Osteoblast (primary cell): ENCODE measurements around the gene PAX2. TPM values are rescaled to one million over a fixed set of nuclear protein-coding genes. Genes with fewer than 3 reads are reported as not detected.
A peak's percentile ranks its signal among the peaks of the same experiment; 100 is the strongest.

Experiments used
- DNase-seq: peaks from one replicate; pipeline ENCODE4 v3.0.0; 2011; ENCODE audit warnings: low spot score, mixed read lengths; ENCODE audit not compliant: insufficient read length; ENCODE audit errors: missing footprints
- H2AFZ ChIP-seq: 2 replicates; pipeline ENCODE4 v1.6.0; 2011; ENCODE audit warnings: mild to moderate bottlenecking, low read length
- H3K27ac ChIP-seq: 2 replicates; pipeline ENCODE4 v1.5.1; 2011; ENCODE audit warnings: mild to moderate bottlenecking, low read depth, low read length, moderate library complexity
- H3K27me3 ChIP-seq: 2 replicates; pipeline ENCODE4 v1.6.0; 2012; ENCODE audit warnings: mild to moderate bottlenecking, control low read depth, inconsistent platforms, low read length, moderate library complexity; ENCODE audit not compliant: insufficient read depth
- H3K36me3 ChIP-seq: 2 replicates; pipeline ENCODE4 v1.5.1; 2011; ENCODE audit warnings: mild to moderate bottlenecking, low read length, control low read depth, moderate library complexity; ENCODE audit not compliant: insufficient read depth
- H3K4me1 ChIP-seq: 2 replicates; pipeline ENCODE4 v1.5.1; 2011; ENCODE audit warnings: mild to moderate bottlenecking, low read length, control low read depth, moderate library complexity; ENCODE audit not compliant: insufficient read depth
- H3K4me2 ChIP-seq: 2 replicates; pipeline ENCODE4 v1.6.0; 2011; ENCODE audit warnings: mild to moderate bottlenecking, low read length; ENCODE audit not compliant: insufficient read depth
- H3K4me3 ChIP-seq: fragments of 200-600 bp; sonication (generic); 3 replicates; pipeline ENCODE4 v1.5.1; 2012; ENCODE audit warnings: mild to moderate bottlenecking, low read length, inconsistent platforms; ENCODE audit not compliant: insufficient read depth
- H3K79me2 ChIP-seq: 2 replicates; pipeline ENCODE4 v1.6.0; 2012; ENCODE audit warnings: mild to moderate bottlenecking, low read length, control low read depth, inconsistent platforms; ENCODE audit not compliant: insufficient read depth
- H3K9me3 ChIP-seq: 2 replicates; pipeline ENCODE4 v1.5.1; 2011; ENCODE audit warnings: low read depth, low read length, control low read depth
- H4K20me1 ChIP-seq: 2 replicates; pipeline ENCODE4 v1.6.0; 2012; ENCODE audit warnings: mild to moderate bottlenecking, low read length, control low read depth; ENCODE audit not compliant: insufficient read depth
- CTCF ChIP-seq: IDR thresholded peaks from 2 replicates; pipeline ENCODE4 v1.5.1; 2011; ENCODE audit warnings: mild to moderate bottlenecking, low read depth, low read length, moderate library complexity; ENCODE audit errors: extremely low read depth
- total RNA-seq: library from RNA; depleted of rRNA; stranded (reverse); fragments of >200 nt; gene quantifications from 2 replicates; pipeline ENCODE4 v1.2.3, GENCODE V29; 2012

Gene PAX2
- total RNA-seq, 1 donor: not detected

- peaks cover 81% of the 10 kb centered on the region for H3K27me3 ChIP-seq
- no peak for TF ChIP-seq CTCF
- no peaks in the 10 kb centered on the region for H3K79me2 ChIP-seq
- no peaks in the 10 kb centered on the region for H3K36me3 ChIP-seq
- H3K4me3 ChIP-seq: no peak overlapping the region
- H3K27ac ChIP-seq: no peak overlapping the region
- no peak for DNase-seq
- H2AFZ ChIP-seq: no peak overlapping the region
- no peaks in the 10 kb centered on the region for H4K20me1 ChIP-seq
- H3K4me2 ChIP-seq: no peak overlapping the region
- H3K9me3 ChIP-seq: no peaks in the 10 kb centered on the region
- no peaks in the 10 kb centered on the region for H3K4me1 ChIP-seq
Measured at GRCh38 chr10:100817268-100817839, 72.0 kb downstream of the PAX2 start.

- Histone ChIP-seq H3K36me3 (no peaks in the 10 kb centered on the region), H3K79me2 (no peaks in the 10 kb centered on the region), H3K4me1 (no peaks in the 10 kb centered on the region), H3K9me3 (no peaks in the 10 kb centered on the region), H4K20me1 (no peaks in the 10 kb centered on the region), H3K27me3 (peaks cover 73% of the 10 kb centered on the region), H2AFZ (no peak overlapping the region), H3K4me2 (no peak overlapping the region), H3K4me3 (no peak overlapping the region), H3K27ac (no peak overlapping the region)
- no peak for TF ChIP-seq CTCF
- DNase-seq: no peak
Measured at GRCh38 chr10:100819424-100819823, 74.0 kb downstream of the PAX2 start.

GRCh38 chr10:100823194-100823593, 77.8 kb downstream of the PAX2 start:
- H3K79me2 ChIP-seq: no peaks in the 10 kb centered on the region
- H3K27me3 ChIP-seq: peaks cover 79% of the 10 kb centered on the region

GRCh38 chr10:100824886-100825285, 79.5 kb downstream of the PAX2 start:
- H2AFZ ChIP-seq: no peak overlapping the region
- H3K79me2 ChIP-seq: no peaks in the 10 kb centered on the region
- peak; percentile 72 for DNase-seq
- H3K4me2 ChIP-seq: no peak overlapping the region
- TF ChIP-seq CTCF: no peak
- H3K4me1 ChIP-seq: no peaks in the 10 kb centered on the region
- no peaks in the 10 kb centered on the region for H4K20me1 ChIP-seq
- no peaks in the 10 kb centered on the region for H3K9me3 ChIP-seq
- H3K36me3 ChIP-seq: no peaks in the 10 kb centered on the region
- H3K27me3 ChIP-seq: peaks cover 85% of the 10 kb centered on the region
- no peak overlapping the region for H3K27ac ChIP-seq
- no peak overlapping the region for H3K4me3 ChIP-seq

More at GRCh38 chr10:100823194-100823593, 77.8 kb downstream of the PAX2 start:
- no peak overlapping the region for H3K27ac ChIP-seq
- no peaks in the 10 kb centered on the region for H3K4me1 ChIP-seq
- no peaks in the 10 kb centered on the region for H3K9me3 ChIP-seq
- H4K20me1 ChIP-seq: no peaks in the 10 kb centered on the region
- H2AFZ ChIP-seq: no peak overlapping the region
- TF ChIP-seq CTCF: no peak
- no peaks in the 10 kb centered on the region for H3K36me3 ChIP-seq
- H3K4me3 ChIP-seq: no peak overlapping the region
- no peak for DNase-seq
- no peak overlapping the region for H3K4me2 ChIP-seq
